Adrenal gland (tissue), 5 donors: ENCODE data around the gene PCCB.

Experiments
- CTCF ChIP-seq, 6 experiments: fragments of 450-650 bp in 4 of 6; fragments of 200-600 bp in 2 of 6; sonication (generic) in 1 of 6; IDR thresholded peaks; 1 replicate in 5 of 6; 2 replicates in 1 of 6; pipeline versions ENCODE4 v1.5.1 to v1.8.0; 2016 to 2021; ENCODE audit warnings: antibody characterized with exemption in 6 of 6, mild to moderate bottlenecking in 2 of 6, moderate library complexity in 1 of 6
- POLR2A ChIP-seq, 2 donors: fragments of 450-650 bp; IDR thresholded peaks; one replicate each; pipeline ENCODE4 v1.6.1; 2017; ENCODE audit warnings: antibody characterized with exemption in 2 of 2, mild to moderate bottlenecking in 2 of 2, moderate library complexity in 1 of 2
- donor health status: DM: no; HTN: no; CAD: no.

GRCh38 chr3:136247436-136247835, 2.7 kb upstream of the PCCB start:
- TF ChIP-seq POLR2A (IDR thresholded peaks at IDR 0.05) (no peak), CTCF (IDR thresholded peaks at IDR 0.05) (no peak)
